Mesenchymal stem cell (in vitro differentiated cells and primary cell): ENCODE results near the gene KLHL22.

Source experiments
- DNase-seq: peaks from one replicate; pipeline ENCODE4 v3.0.0-alpha.2; 2013
- H2AFZ ChIP-seq: one replicate; pipeline ENCODE4 v1.6.1; 2013; ENCODE audit warnings: low read depth, mild to moderate bottlenecking, control low read depth, inconsistent platforms, low read length, moderate library complexity
- H2AK5ac ChIP-seq: 2 replicates; pipeline ENCODE4 v1.6.1; 2013; ENCODE audit warnings: low read length, moderate library complexity, mild to moderate bottlenecking, inconsistent platforms; ENCODE audit not compliant: severe bottlenecking
- H2BK120ac ChIP-seq: one replicate; pipeline ENCODE4 v1.6.1; 2013; ENCODE audit warnings: low read depth, mild to moderate bottlenecking, inconsistent platforms, low read length, moderate library complexity
- H2BK12ac ChIP-seq, 2 experiments: one replicate each; pipeline ENCODE4 v1.6.1; 2013; ENCODE audit warnings: inconsistent platforms in 2 of 2, low read length in 2 of 2, mild to moderate bottlenecking in 2 of 2, moderate library complexity in 2 of 2, control low read depth in 1 of 2
- H2BK15ac ChIP-seq: one replicate; pipeline ENCODE4 v1.6.1; 2013; ENCODE audit warnings: mild to moderate bottlenecking, low read depth, inconsistent platforms; ENCODE audit not compliant: poor library complexity, severe bottlenecking
- H2BK5ac ChIP-seq: 2 replicates; pipeline ENCODE4 v1.6.1; 2013; ENCODE audit warnings: low read depth, mild to moderate bottlenecking, low read length, control low read depth, inconsistent platforms; ENCODE audit not compliant: poor library complexity, severe bottlenecking
- H3K14ac ChIP-seq, 2 experiments: one replicate each; pipeline ENCODE4 v1.6.1; 2013; ENCODE audit warnings: inconsistent platforms in 2 of 2, low read length in 2 of 2, control low read depth in 1 of 2, mild to moderate bottlenecking in 1 of 2, moderate library complexity in 1 of 2
- H3K18ac ChIP-seq, 2 experiments: one replicate each; pipeline ENCODE4 v1.6.1; 2013; ENCODE audit warnings: inconsistent platforms in 2 of 2, low read length in 2 of 2, control low read depth in 1 of 2, low read depth in 1 of 2, mild to moderate bottlenecking in 1 of 2
- H3K23ac ChIP-seq, 2 experiments: one replicate each; pipeline ENCODE4 v1.6.1; 2013; ENCODE audit warnings: inconsistent platforms in 2 of 2, low read length in 2 of 2, mild to moderate bottlenecking in 2 of 2, moderate library complexity in 2 of 2, control low read depth in 1 of 2
- H3K27ac ChIP-seq: 2 replicates; pipeline ENCODE4 v1.5.1; 2013; ENCODE audit warnings: mild to moderate bottlenecking, moderate library complexity, low read length, control low read depth, inconsistent platforms; ENCODE audit not compliant: poor library complexity, severe bottlenecking
- H3K27me3 ChIP-seq, 2 experiments: 2 replicates each; pipeline versions ENCODE4 v1.6.1 to v1.7.0; 2013; ENCODE audit warnings: low read length in 2 of 2, mild to moderate bottlenecking in 2 of 2, moderate library complexity in 2 of 2, control low read depth in 1 of 2, inconsistent platforms in 1 of 2; ENCODE audit not compliant: control insufficient read depth in 1 of 2, insufficient read depth in 1 of 2
- H3K36me3 ChIP-seq, 2 experiments: 2 replicates each; pipeline versions ENCODE4 v1.6.1 to v1.7.0; 2013; ENCODE audit warnings: low read length in 2 of 2, control low read depth in 1 of 2, inconsistent platforms in 1 of 2, low read depth in 1 of 2, mild to moderate bottlenecking in 1 of 2; ENCODE audit not compliant: insufficient read depth in 2 of 2, control insufficient read depth in 1 of 2
- H3K4ac ChIP-seq, 2 experiments: one replicate each; pipeline ENCODE4 v1.6.1; 2013; ENCODE audit warnings: inconsistent platforms in 2 of 2, low read length in 2 of 2, mild to moderate bottlenecking in 2 of 2, moderate library complexity in 2 of 2, control low read depth in 1 of 2, low read depth in 1 of 2
- H3K4me1 ChIP-seq: 2 replicates; pipeline ENCODE4 v1.6.1; 2013; ENCODE audit warnings: low read depth, low read length, control low read depth; ENCODE audit not compliant: control insufficient read depth, insufficient read depth
- H3K4me2 ChIP-seq: 2 replicates; pipeline ENCODE4 v1.6.1; 2013; ENCODE audit warnings: low read length, mild to moderate bottlenecking, inconsistent platforms; ENCODE audit not compliant: poor library complexity, severe bottlenecking
- H3K4me3 ChIP-seq, 2 experiments: 2 replicates each; pipeline versions ENCODE4 v1.5.1 to v1.7.0; 2013; ENCODE audit warnings: low read length in 2 of 2, mild to moderate bottlenecking in 2 of 2, control low read depth in 1 of 2, low read depth in 1 of 2; ENCODE audit not compliant: insufficient read depth in 1 of 2
- H3K79me1 ChIP-seq: replicated peaks from 2 replicates; pipeline ENCODE4 v1.6.1; 2013; ENCODE audit warnings: mild to moderate bottlenecking, control low read depth, low read length, inconsistent platforms; ENCODE audit not compliant: poor library complexity, severe bottlenecking
- H3K9ac ChIP-seq: 2 replicates; pipeline ENCODE4 v1.7.0; 2013; ENCODE audit warnings: mild to moderate bottlenecking, low read length, moderate library complexity
- H3K9me3 ChIP-seq: 2 replicates; pipeline ENCODE4 v1.7.0; 2013; ENCODE audit warnings: mild to moderate bottlenecking, low read length; ENCODE audit not compliant: control insufficient read depth
- H4K8ac ChIP-seq: one replicate; pipeline ENCODE4 v1.6.1; 2013; ENCODE audit warnings: inconsistent platforms, mild to moderate bottlenecking, low read length, moderate library complexity
- H4K91ac ChIP-seq: one replicate; pipeline ENCODE4 v1.6.1; 2013; ENCODE audit warnings: mild to moderate bottlenecking, low read length, inconsistent platforms
- WGBS: methylation state at CpG from one replicate; pipeline ENCODE4 v1.1.7; 2013; ENCODE audit warnings: mixed read lengths; 5-methylcytosine and 5-hydroxymethylcytosine counted together

Gene KLHL22

GRCh38 chr22:20524004-20524481, 28.4 kb upstream of the KLHL22 start:
- peak overlapping the region; percentile 3 to 61 for H2BK12ac ChIP-seq
- no peak overlapping the region for H2AFZ ChIP-seq
- H3K14ac ChIP-seq, result peak overlapping the region in 1 of 2 experiments; percentile 35
- no peak overlapping the region for H2BK15ac ChIP-seq
- no peak overlapping the region for H4K8ac ChIP-seq
- peaks cover 31 to 45% of the 10 kb centered on the region in 2 experiments for H3K36me3 ChIP-seq
- no peaks in the 10 kb centered on the region for H3K9me3 ChIP-seq
- no peak overlapping the region for H3K4me3 ChIP-seq
- H3K18ac ChIP-seq, result peak overlapping the region; percentile 9 to 61
- H4K91ac ChIP-seq, result peak overlapping the region; percentile 43
- H2BK5ac ChIP-seq, result no peak overlapping the region
- H3K27me3 ChIP-seq, result no peaks in the 10 kb centered on the region
- peak; percentile 57 for DNase-seq
- peak overlapping the region in 1 of 2 experiments; percentile 17 for H3K4ac ChIP-seq
- H2BK120ac ChIP-seq, result peak overlapping the region; percentile 9
- no peak overlapping the region for H2AK5ac ChIP-seq
- H3K9ac ChIP-seq, result peak overlapping the region; percentile 68
- WGBS, result 8% methylated on average over 1 of the region's 1 CpG
- no peaks in the 10 kb centered on the region for H3K79me1 ChIP-seq
- H3K27ac ChIP-seq, result peak overlapping the region; percentile 67
- H3K23ac ChIP-seq, result no peak overlapping the region
- H3K4me2 ChIP-seq, result no peak overlapping the region
- H3K4me1 ChIP-seq, result peaks cover 40% of the 10 kb centered on the region

- DNase-seq, result peak; percentile 77
- Histone ChIP-seq H3K9me3 (no peaks in the 10 kb centered on the region), H4K8ac (peak overlapping the region; percentile 51), H3K36me3 (peaks cover 29 to 46% of the 10 kb centered on the region in 2 experiments), H2BK15ac (no peak overlapping the region), H2AK5ac (peak overlapping the region; percentile 13), H2AFZ (no peak overlapping the region), H3K14ac (peak overlapping the region in 1 of 2 experiments; percentile 26), H2BK120ac (no peak overlapping the region), H3K4me3 (peak overlapping the region in 1 of 2 experiments; percentile 1), H3K4me2 (no peak overlapping the region), H3K4me1 (peaks cover 41% of the 10 kb centered on the region), H4K91ac (no peak overlapping the region), H3K4ac (peak overlapping the region; percentile 32 to 47), H2BK5ac (no peak overlapping the region), H3K27me3 (no peaks in the 10 kb centered on the region), H3K23ac (peak overlapping the region in 1 of 2 experiments; percentile 63), H3K79me1 (no peaks in the 10 kb centered on the region), H3K27ac (peak overlapping the region; percentile 67), H3K9ac (peak overlapping the region; percentile 68), H3K18ac (peak overlapping the region; percentile 67 to 90), H2BK12ac (peak overlapping the region in 1 of 2 experiments; percentile 63)
- WGBS, result 82% methylated on average over 5 of the region's 7 CpGs
These were observed 27.7 kb upstream of the KLHL22 start for GRCh38 chr22:20523086-20523983.

DNA sequence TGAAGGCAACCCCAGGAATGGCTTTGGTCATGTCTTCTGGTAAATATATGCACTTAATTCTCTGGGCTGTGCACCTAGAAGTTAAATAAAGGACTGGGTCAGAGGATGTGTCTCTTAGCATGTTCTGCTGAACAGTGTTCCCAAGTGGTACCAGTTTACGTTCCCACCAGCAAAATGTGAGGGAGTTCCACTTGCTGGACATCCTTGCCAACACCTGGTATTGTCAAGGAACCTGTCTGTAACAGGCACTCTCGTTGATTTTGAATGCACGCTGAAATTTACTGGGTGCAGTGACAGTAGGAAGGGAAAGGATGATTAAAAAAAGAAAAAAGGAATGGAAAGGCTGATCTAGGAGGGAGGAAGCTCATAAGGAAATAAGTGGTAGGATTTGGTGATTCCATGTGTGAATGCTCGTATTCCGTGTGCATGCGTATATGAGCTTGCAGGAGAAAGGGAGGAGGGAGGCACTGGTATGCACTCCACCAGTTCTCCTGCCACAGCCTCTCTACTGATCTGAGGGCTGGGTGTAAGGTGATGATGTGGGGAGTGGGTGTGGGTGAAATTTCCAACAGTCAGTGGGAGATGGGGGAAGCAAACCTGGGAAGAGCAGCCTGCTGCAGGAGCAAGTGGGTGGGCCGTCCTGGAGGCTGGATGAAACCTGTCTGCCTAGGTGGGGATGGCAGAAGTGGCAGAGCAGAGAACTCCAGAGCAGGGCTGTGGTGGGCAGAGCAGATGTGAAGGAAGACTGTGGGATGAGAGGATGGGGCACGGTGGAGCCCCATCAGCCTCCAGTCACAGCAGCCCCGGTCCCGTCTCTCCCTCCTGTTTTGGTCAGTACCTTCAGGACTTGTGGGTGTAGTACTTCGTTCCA, 26.8 kb upstream of the KLHL22 start:
- peaks cover 31 to 50% of the 10 kb centered on the region in 2 experiments for H3K36me3 ChIP-seq
- WGBS, result 97% methylated on average over 10 of the region's 11 CpGs
- no peak overlapping the region for H3K27ac ChIP-seq
- H3K79me1 ChIP-seq, result no peaks in the 10 kb centered on the region
- H3K4ac ChIP-seq, result peak overlapping the region in 1 of 2 experiments; percentile 52
- H4K8ac ChIP-seq, result peak overlapping the region; percentile 62
- H2AK5ac ChIP-seq, result peak overlapping the region; percentile 52
- H2BK120ac ChIP-seq, result peak overlapping the region; percentile 45
- peaks cover 41% of the 10 kb centered on the region for H3K4me1 ChIP-seq
- peak overlapping the region in 1 of 2 experiments; percentile 35 for H2BK12ac ChIP-seq
- peak overlapping the region; percentile 68 for H3K9ac ChIP-seq
- no peak overlapping the region for H3K4me2 ChIP-seq
- H3K4me3 ChIP-seq, result no peak overlapping the region
- no peak overlapping the region for H3K14ac ChIP-seq
- no peak overlapping the region for H2AFZ ChIP-seq
- H3K18ac ChIP-seq, result peak overlapping the region; percentile 42 to 86
- no peak overlapping the region for H2BK5ac ChIP-seq
- H3K23ac ChIP-seq, result peak overlapping the region in 1 of 2 experiments; percentile 61
- H4K91ac ChIP-seq, result peak overlapping the region; percentile 75
- H2BK15ac ChIP-seq, result no peak overlapping the region
- H3K9me3 ChIP-seq, result no peaks in the 10 kb centered on the region
- no peaks in the 10 kb centered on the region for H3K27me3 ChIP-seq
- no peak for DNase-seq
